Ovary (tissue), 9 donors: ENCODE results near the gene BMF. TPM values are rescaled to one million over a fixed set of nuclear protein-coding genes. Genes with fewer than 3 reads are reported as not detected.

ENCODE experiments used
- DNase-seq, 5 donors: peaks; one replicate each; pipeline ENCODE4 v3.0.0-alpha.2; 2019 to 2020
- H3K27ac ChIP-seq, 2 donors: fragments of 200-600 bp; one replicate each; pipeline versions ENCODE4 v1.5.1 to v1.8.0; 2019 to 2022
- H3K27me3 ChIP-seq: fragments of 200-600 bp; one replicate; pipeline ENCODE4 v1.8.0; 2022
- H3K36me3 ChIP-seq: fragments of 200-600 bp; sonication (generic); one replicate; pipeline ENCODE4 v1.5.1; 2019
- H3K4me1 ChIP-seq: one replicate; pipeline ENCODE4 v1.8.1; 2013; ENCODE audit warnings: mild to moderate bottlenecking, moderate library complexity; ENCODE audit not compliant: insufficient read depth
- H3K4me3 ChIP-seq: fragments of 200-600 bp; sonication (generic); one replicate; pipeline ENCODE4 v1.5.1; 2017
- H3K9me3 ChIP-seq, 2 donors: fragments of 200-600 bp in 1 of 2; sonication (generic) in 1 of 2; one replicate each; pipeline versions ENCODE4 v1.5.1 to v1.8.1; 2013 to 2019; ENCODE audit warnings: mild to moderate bottlenecking in 1 of 2, moderate library complexity in 1 of 2
- EP300 ChIP-seq: sonication (generic); formaldehyde crosslinking; IDR thresholded peaks from one replicate; pipeline ENCODE4 v1.6.1; 2017; ENCODE audit warnings: antibody characterized with exemption
- POLR2A ChIP-seq: fragments of 450-650 bp; IDR thresholded peaks from one replicate; pipeline ENCODE4 v1.6.1; 2017; ENCODE audit warnings: antibody characterized with exemption, mild to moderate bottlenecking, moderate library complexity
- WGBS, 3 donors: extraction: QIAGEN DNeasy Blood & Tissue Kit in 1 of 3; methylation state at CpG; one replicate each; pipeline versions ENCODE4 v1.1.5 to v1.1.7; 2013 to 2017; 5-methylcytosine and 5-hydroxymethylcytosine counted together
- intact Hi-C, 4 donors: fragments of 100-400 bp; cut with DNase I; formaldehyde crosslinking; loops; one replicate each; pipeline versions ENCODE4 v1.11.0 to v1.15.1; 2022 to 2023
- polyA plus RNA-seq, 2 donors: library from polyadenylated mRNA; stranded (reverse); fragments of 200-250 nt in 1 of 2; fragments of 350-450 nt in 1 of 2; fragmentation: Illumina TruSeq in 1 of 2; extraction: RNeasy Lipid Tissue Mini Kit (QIAGEN cat#74804) in 1 of 2; gene quantifications; one replicate each; pipeline ENCODE4 v1.2.3, GENCODE V29; 2013 to 2014
- total RNA-seq, 7 donors: library from RNA; depleted of rRNA in 2 of 7; stranded (reverse); fragments of >200 nt in 2 of 7; fragmentation: NEBNext Ultra II Directional in 3 of 7; extraction: Animal tissue kit (Norgen Biotek cat#: 25700) in 3 of 7; gene quantifications; one replicate each; pipeline versions ENCODE4 v1.1.0 to v1.2.4, GENCODE V29; 2016 to 2023
- TF ChIP-seq, protein P1 (sequence below), 3 donors: fragments of 450-650 bp in 2 of 3; fragments of 200-600 bp in 1 of 3; IDR thresholded peaks; one replicate each; pipeline versions ENCODE4 v1.5.1 to v1.8.0; 2016 to 2022; ENCODE audit warnings: antibody characterized with exemption in 3 of 3, mild to moderate bottlenecking in 1 of 3
- donor health status: DM: no; HTN: no; CAD: no; lungs with moderate emphysema.
- donor health status: DM: no; HTN: no; CAD: no.
- donor health status: Bipolar disorder and iron deficiency.
- donor health status: DM: yes; HTN: yes; CAD: no.
- donor health status: DM: no; HTN: no; CAD: no.
- donor health status: DM: yes; HTN: yes; CAD: no.

The BMF gene
- total and polyA plus RNA-seq, 9 donors, result 5.7 to 26.5 (median 17.2) TPM

DNA sequence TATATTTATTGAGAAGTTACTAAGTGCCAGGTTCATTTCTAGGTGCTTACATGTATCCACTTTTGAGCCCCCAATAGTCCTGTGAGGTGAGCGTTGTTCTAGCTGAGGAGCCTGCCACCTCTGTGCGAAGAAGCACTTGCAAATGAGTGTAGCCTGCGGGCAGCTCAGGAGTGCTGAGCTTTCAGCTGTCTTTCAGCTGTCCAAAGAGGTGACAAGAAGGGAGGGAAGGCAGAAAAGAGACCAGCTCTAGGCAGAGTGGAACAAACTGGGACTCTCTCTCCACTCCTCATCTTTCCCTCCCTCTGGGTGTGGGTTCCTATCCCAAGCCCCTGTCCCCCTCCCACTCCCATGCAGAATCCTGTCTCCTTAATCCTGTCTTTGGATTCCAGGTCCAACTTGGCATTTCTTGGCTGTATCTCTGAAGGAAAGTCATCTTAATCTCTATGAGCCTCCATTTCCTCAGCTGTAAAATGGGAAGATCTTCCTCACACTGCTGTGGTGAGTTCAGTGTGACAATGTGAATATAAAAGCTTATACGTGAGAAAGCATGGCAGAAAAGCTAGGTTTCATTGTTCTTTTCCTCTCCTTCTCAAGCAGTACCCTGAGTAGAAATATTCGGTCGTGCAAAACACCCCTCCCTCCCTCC is 63.0 kb downstream of the BMF start:
- Histone ChIP-seq H3K4me3 (no peak overlapping the region), H3K9me3 (no peaks in the 10 kb centered on the region), H3K27me3 (no peaks in the 10 kb centered on the region), H3K4me1 (peaks cover 14% of the 10 kb centered on the region), H3K27ac (peak overlapping the region in 1 of 2 donors; percentile 59), H3K36me3 (no peaks in the 10 kb centered on the region)
- intact Hi-C loops, result loop anchor here (2.0 to 10.0 kb wide), 8 partner anchors 62 to 379 kb away; partner anchors contain the start of genes BMF (in 2 of the 4) and BUB1B (in 1 of the 4)
- TF ChIP-seq, protein P1, sequence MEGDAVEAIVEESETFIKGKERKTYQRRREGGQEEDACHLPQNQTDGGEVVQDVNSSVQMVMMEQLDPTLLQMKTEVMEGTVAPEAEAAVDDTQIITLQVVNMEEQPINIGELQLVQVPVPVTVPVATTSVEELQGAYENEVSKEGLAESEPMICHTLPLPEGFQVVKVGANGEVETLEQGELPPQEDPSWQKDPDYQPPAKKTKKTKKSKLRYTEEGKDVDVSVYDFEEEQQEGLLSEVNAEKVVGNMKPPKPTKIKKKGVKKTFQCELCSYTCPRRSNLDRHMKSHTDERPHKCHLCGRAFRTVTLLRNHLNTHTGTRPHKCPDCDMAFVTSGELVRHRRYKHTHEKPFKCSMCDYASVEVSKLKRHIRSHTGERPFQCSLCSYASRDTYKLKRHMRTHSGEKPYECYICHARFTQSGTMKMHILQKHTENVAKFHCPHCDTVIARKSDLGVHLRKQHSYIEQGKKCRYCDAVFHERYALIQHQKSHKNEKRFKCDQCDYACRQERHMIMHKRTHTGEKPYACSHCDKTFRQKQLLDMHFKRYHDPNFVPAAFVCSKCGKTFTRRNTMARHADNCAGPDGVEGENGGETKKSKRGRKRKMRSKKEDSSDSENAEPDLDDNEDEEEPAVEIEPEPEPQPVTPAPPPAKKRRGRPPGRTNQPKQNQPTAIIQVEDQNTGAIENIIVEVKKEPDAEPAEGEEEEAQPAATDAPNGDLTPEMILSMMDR (IDR thresholded peaks at IDR 0.05), result no peak
- TF ChIP-seq EP300, result no peak
- TF ChIP-seq POLR2A, result no peak
- 77 to 83% (median 77%) methylated on average over 6 of the region's 6 CpGs for WGBS, 3 donors
- DNase-seq, result no peak

- Histone ChIP-seq H3K9me3 (no peaks in the 10 kb centered on the region), H3K36me3 (no peaks in the 10 kb centered on the region), H3K4me3 (no peak overlapping the region), H3K27ac (peak overlapping the region; percentile 7 to 59), H3K27me3 (no peaks in the 10 kb centered on the region), H3K4me1 (peaks cover 11% of the 10 kb centered on the region)
- TF ChIP-seq, protein P1 (IDR thresholded peaks at IDR 0.05), result peak; percentile 83 to 93 (median 93)
- no peak for TF ChIP-seq POLR2A
- WGBS, 3 donors, result 2 to 4% (median 4%) methylated on average over 22 of the region's 22 CpGs
- DNase-seq, result peak; percentile 84 to 90 (median 89)
- intact Hi-C loops, result loop anchor here (2.0 to 10.0 kb wide), 8 partner anchors 62 to 380 kb away; partner anchors contain the start of genes BMF (in 2 of the 4) and BUB1B (in 1 of the 4)
Observed at GRCh38 chr15:40044717-40045571, 63.7 kb downstream of the BMF start.

DNA sequence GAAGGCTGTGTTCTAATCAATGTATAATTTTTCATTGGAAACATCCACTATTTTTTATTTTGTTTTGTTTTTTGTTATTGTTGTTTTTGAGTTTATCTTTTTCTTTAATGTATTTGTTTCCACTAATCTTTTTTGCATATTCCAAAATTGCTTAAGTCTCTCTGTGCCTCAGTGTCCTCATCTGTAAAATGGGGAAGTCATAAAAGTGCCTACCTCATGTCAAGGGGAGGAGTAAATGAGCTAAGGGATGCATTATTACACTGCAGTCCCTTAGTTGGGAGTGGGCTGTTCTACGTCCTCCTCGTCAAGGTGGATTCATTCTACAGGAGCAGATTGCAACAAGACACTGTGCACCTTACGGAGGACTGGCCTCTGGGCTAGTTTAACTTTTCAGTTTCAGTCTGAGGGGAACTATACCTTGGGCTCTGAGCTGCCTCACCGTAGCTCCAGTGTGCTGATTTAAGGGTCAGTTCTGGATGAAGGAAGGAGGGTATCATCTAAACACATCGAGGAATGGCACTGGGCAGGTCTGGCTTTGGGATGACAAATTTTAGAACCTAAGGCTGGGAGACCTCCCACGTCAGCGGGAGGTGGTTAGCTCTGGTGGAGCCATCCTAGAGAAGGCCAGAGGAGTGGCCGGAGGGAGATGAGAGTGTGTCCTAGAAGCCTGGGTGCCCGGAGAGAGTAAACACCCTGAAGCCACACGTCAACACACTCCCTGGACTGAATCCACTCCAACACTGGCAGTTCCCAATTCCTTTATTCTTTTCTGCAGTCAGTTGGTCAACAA is 64.6 kb downstream of the BMF start:
- H3K36me3 ChIP-seq, result no peaks in the 10 kb centered on the region
- peaks cover 11% of the 10 kb centered on the region for H3K4me1 ChIP-seq
- intact Hi-C loops, result loop anchor here (2.0 to 10.0 kb wide), 5 partner anchors 65 to 381 kb away; partner anchors contain the start of genes BMF (in 1 of the 4) and BUB1B (in 1 of the 4)
- WGBS, 3 donors, result 77 to 85% (median 80%) methylated on average over 10 of the region's 10 CpGs
- H3K27me3 ChIP-seq, result no peaks in the 10 kb centered on the region
- H3K27ac ChIP-seq, result peak overlapping the region; percentile 7 to 59
- DNase-seq, result no peak
- no peaks in the 10 kb centered on the region for H3K9me3 ChIP-seq
- no peak for TF ChIP-seq POLR2A
- no peak for TF ChIP-seq EP300
- TF ChIP-seq, protein P1 (IDR thresholded peaks at IDR 0.05), result no peak
- no peak overlapping the region for H3K4me3 ChIP-seq

GRCh38 chr15:40042791-40043320 is 65.8 kb downstream of the BMF start:
- intact Hi-C loops, result loop anchor here in 3 of 4 donors (10.0 kb wide), 3 partner anchors 122 to 382 kb away; partner anchors contain the start of gene BUB1B (in 1 of the 3)
- TF ChIP-seq, protein P1 (IDR thresholded peaks at IDR 0.05), result no peak
- no peak for TF ChIP-seq EP300
- TF ChIP-seq POLR2A, result no peak
- H3K36me3 ChIP-seq, result no peaks in the 10 kb centered on the region
- WGBS, 3 donors, result 87 to 90% (median 88%) methylated on average over 5 of the region's 5 CpGs
- H3K4me3 ChIP-seq, result no peak overlapping the region
- H3K9me3 ChIP-seq, result no peaks in the 10 kb centered on the region
- no peak for DNase-seq
- H3K27ac ChIP-seq, result no peak overlapping the region
- H3K4me1 ChIP-seq, result peaks cover 11% of the 10 kb centered on the region
- H3K27me3 ChIP-seq, result no peaks in the 10 kb centered on the region
